Cortex of kidney (tissue), 1 donor: ENCODE results near the gene CRHR1.

Experiments
- DNase-seq: peaks from one replicate; lab custom pipeline; 2025; lab: John Stamatoyannopoulos, UW

CRHR1 gene

DNA sequence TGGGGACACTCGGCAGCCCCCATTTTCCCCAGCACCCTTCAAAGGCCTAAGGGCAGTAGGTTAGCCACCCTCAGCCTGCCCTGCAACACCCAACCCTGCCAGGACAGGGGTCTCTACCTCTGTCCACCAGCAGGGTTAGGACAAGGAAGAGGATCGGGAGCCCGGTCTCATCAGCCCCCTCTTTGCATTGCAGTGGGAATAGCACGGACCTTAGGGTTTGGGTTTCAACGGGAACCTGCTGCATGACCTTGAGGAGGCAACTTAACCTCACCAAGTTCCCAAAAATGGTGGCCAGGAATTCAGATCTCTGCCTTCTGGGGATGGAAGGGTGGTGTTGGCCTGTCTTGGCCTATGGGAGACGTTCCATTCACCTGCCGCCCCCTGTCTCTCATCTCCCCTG, 40.4 kb downstream of the CRHR1 start:
- DNase-seq: no peak

GRCh38 chr17:45824901-45825492, 40.9 kb downstream of the CRHR1 start:
- DNase-seq: no peak

DNA sequence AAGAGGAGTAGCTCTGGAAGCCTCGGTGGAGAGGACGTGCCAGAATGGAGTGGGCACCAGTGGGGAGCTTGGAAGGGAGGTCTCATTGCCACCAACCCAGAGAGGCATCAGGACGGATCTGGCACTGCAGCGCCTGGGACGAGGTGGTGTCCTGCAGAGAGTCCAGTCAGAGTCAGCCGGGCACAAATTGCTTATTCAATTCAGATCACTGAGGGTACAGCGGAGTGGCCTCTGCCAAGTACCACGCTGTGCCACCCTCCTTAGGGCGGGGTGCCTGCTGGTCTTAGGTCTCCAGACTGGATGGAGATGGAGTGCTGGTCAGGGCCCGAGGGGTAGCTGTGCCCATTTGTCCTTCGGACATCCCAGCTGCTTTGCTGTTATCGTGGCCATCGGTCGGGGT, 41.7 kb downstream of the CRHR1 start:
- DNase-seq: no peak

GRCh38 chr17:45826919-45827588, 42.9 kb downstream of the CRHR1 start:
- no peak for DNase-seq

GRCh38 chr17:45828171-45828570, 44.1 kb downstream of the CRHR1 start:
- no peak for DNase-seq

- DNase-seq: no peak
Observed at GRCh38 chr17:45828582-45829133, 44.5 kb downstream of the CRHR1 start.

GRCh38 chr17:45833920-45834319, 49.8 kb downstream of the CRHR1 start:
- no peak for DNase-seq

GRCh38 chr17:45834471-45835396, 50.6 kb downstream of the CRHR1 start:
- no peak for DNase-seq

GRCh38 chr17:45835481-45835880, 51.4 kb downstream of the CRHR1 start:
- no peak for DNase-seq

DNA sequence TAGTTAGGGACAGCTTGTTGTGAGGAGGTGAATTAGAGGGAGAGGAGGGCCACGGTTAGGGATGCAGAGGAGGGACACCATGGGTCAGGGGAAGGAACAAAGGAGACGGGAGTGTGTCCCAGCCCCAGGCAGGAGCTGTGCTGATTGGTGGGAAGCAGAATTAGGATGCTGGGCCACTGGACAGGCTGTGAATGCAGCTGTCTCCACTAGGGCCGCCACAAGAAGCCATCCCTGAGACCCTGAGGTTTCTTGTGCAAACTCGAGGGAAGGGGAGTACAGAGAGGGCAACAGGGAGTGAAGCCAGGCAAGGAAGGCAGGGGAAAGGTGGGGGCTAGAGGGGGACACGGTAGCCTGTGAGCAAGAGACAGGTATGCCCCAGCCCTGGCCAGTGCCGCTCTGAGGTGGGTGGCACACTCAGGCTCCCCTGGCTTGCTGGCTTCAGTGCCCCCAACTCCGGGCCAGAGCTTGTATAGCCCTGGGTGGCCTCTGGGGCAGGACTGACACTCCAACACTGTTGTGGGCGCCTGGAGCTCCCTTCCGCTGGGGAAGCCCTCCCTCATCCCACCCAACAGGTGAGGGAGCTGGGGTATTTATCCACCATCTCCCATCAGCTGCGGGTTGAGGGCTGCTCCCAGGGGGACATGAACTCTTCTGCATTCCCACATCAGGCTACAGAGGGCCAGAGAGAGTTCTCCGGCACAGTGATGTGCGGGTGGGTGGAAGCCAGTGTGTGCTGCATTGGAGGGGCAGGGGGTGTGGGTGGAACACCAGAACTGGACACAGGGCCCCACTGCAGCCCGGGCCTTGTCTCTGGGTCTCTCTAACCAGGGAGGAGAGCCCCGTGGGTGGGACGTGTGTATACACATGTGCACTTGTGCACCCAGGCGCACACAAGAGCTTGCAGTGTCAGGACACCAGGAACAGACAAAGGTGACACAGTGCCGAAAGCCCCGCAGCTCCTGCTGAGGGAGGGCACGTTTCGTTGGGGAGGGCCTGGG, 52.2 kb downstream of the CRHR1 start:
- no peak for DNase-seq

DNA sequence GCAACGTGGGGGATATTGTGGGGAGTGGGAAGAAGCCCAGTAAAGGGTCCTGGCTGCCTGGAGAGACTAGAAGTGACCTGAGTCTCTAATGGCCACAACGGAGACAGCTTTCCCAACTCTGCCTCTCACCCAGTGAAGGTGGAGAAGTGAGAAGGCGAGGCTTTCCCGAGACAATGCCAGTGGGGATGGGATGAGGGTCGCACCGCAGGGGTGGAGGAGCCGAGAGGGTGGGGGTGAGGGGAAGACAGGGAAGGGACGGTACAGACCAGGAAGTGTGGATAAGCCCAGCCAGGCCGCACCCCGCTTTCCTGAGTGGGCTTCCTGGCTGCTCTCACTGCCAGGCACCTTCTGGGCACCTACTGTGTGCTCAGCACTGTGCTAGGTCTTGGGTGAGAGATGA, 53.1 kb downstream of the CRHR1 start:
- DNase-seq: no peak

- DNase-seq: no peak
Observed at GRCh38 chr17:45837603-45838002, 53.5 kb downstream of the CRHR1 start.

DNA sequence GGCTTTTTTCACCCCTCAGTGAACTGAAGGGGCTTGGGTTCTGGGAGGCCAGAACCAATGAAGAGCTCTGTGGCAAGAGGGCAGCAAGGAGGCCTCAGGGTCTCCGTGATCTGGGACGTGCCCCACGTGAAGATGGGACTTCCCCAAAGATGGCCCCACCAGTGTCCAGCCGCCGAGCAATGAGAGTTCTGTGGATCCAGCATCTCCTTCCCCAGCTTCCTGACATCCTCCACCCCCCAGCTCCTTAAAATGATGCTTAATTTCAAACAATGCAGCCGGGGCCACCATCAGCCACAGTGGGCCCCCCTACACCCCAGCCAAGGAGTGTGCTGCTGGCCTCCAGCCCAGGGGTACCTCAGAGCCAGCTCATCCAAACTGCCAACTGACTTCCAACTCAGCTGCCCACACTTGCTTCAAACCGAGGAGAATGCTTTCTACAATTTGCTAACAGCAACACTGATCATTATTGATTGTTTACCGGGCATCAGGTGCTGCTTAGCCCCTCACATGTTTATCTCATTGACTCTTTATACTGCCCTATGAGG, 54.7 kb downstream of the CRHR1 start:
- DNase-seq: no peak

- no peak for DNase-seq
Observed at GRCh38 chr17:45839442-45839841, 55.3 kb downstream of the CRHR1 start.

DNA sequence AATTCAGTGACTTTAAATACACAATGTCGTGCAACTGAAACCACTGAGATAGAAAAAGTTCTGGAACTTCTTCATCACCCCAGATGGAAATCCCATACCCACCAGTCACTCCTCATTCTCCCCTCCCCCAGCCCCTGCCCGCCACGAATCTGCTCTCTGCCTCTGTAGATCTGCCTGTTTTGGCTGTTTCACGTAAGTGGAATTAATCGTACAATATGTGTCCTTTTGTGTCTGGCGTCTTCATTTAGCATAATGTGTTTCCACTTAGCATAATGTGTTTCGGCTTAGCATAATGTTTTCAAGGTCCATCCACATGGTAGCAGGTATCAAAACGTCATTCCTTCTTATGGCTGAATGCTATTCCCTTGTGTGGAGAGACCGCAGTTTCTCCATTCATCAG, 57.1 kb downstream of the CRHR1 start:
- DNase-seq: no peak

GRCh38 chr17:45841883-45842525, 57.9 kb downstream of the CRHR1 start:
- DNase-seq: no peak

DNA sequence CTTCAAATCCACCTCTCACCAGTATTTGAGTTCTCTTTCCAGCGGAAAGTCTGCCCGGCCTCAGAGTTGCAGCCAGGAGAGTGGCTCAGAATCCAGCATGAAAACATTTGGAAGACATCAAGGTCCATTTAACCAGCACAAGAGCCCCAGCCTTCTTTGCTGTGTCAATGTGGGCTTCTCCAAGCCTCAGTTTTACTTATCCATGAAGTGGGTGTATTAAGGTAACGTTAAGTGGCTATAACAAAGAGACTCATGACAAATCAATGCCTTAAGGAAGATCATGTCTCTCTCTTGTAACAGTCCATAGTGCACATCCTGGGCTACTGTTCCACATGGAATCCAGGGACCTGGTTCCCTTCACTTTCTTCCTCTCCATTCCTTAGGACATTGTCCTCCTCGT, 59.6 kb downstream of the CRHR1 start:
- no peak for DNase-seq

DNA sequence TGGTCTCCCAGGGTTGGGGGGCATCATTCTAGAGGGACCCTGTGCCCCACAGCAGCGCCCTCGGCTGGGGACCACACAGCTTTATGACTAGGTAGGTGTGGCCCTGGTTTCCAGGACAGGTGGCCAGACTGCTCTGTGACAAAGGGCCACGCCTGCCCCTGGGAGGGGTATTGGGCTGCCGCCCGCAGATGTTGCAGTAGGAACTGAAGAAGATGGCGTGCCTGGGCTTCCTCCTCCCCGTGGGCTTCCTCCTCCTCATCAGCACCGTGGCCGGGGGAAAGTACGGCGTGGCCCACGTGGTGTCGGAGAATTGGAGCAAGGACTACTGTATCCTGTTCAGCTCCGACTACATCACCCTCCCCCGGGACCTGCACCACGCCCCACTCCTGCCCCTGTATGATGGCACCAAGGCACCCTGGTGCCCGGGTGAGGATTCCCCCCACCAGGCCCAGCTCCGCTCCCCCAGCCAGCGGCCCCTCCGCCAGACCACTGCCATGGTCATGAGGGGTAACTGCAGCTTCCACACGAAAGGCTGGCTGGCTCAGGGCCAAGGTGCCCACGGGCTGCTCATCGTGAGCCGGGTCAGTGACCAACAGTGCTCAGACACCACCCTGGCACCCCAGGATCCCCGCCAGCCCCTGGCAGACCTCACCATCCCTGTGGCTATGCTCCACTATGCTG, 60.7 kb downstream of the CRHR1 start, which contains the start of gene SPPL2C:
Gene SPPL2C (plus strand): TSS at position 187 of the 681 bp plus-strand sequence. CDS start 26 bp downstream, at position 213.
- no peak for DNase-seq

GRCh38 chr17:45845376-45846185, 61.5 kb downstream of the CRHR1 start:
- DNase-seq: no peak
